AG04450 (cell line): ENCODE data around the gene NEUROD2. TPM values are rescaled to one million over a fixed set of nuclear protein-coding genes. Genes with fewer than 3 reads are reported as not detected.
A peak's percentile ranks its signal among the peaks of the same experiment; 100 is the strongest.

Experiments
- CTCF ChIA-PET: fragments of 300-600, 350-600 bp; formaldehyde crosslinking; extraction: SDS; loops from one replicate; lab custom pipeline; 2022; ENCODE audit warnings: antibody characterized with exemption, inconsistent platforms; lab: Charles Lee
- POLR2A ChIA-PET: fragments of 350-600 bp; formaldehyde crosslinking; extraction: SDS; loops from one replicate; lab custom pipeline; 2021; ENCODE audit warnings: antibody characterized with exemption, inconsistent platforms; lab: Yijun Ruan, JAX
- DNase-seq: peaks from one replicate; pipeline ENCODE4 v3.0.0-alpha.2; 2011; ENCODE audit warnings: low read depth, low spot score
- H3K27ac ChIP-seq: one replicate; pipeline ENCODE4 v1.5.1; 2012; ENCODE audit warnings: low read depth, low read length, control low read depth
- H3K27me3 ChIP-seq: one replicate; pipeline ENCODE4 v1.6.0; 2012; ENCODE audit warnings: low read length; ENCODE audit not compliant: control insufficient read depth, insufficient read depth
- H3K4me3 ChIP-seq: 2 replicates; pipeline ENCODE4 v1.5.1; 2011; ENCODE audit warnings: mild to moderate bottlenecking, low read depth, low read length, control low read depth
- H3K9me3 ChIP-seq: 2 replicates; pipeline ENCODE4 v1.5.1; 2012; ENCODE audit warnings: low read length; ENCODE audit not compliant: control insufficient read depth, insufficient read depth
- CTCF ChIP-seq: IDR thresholded peaks from 2 replicates; pipeline ENCODE4 v1.5.1; 2011; ENCODE audit warnings: low read depth, low read length, control low read depth, inconsistent platforms
- polyA plus RNA-seq: library from polyadenylated mRNA; depleted of rRNA; stranded (reverse); fragments of >200 nt; gene quantifications from 2 replicates; pipeline ENCODE4 v1.2.3, GENCODE V29; 2011

The NEUROD2 gene
- polyA plus RNA-seq, 1 experiment: not detected

- no peak within 1 kb of the TSS for H3K27ac ChIP-seq
- DNase-seq: no peak
- no peaks in the 10 kb centered on the region for H3K9me3 ChIP-seq
- TF ChIP-seq CTCF: no peak
- ChIA-PET POLR2A (interaction anchor here (0.6 kb wide), 1 partner anchor 25 kb away, joined by 3 read pairs; no protein-coding TSS in a partner anchor), CTCF (interaction anchor here (0.6 to 7.8 kb wide), 3 partner anchors 7 to 356 kb away, joined by 3 to 227 read pairs (median 114); no protein-coding TSS in a partner anchor)
- H3K4me3 ChIP-seq: peak within 1 kb of the TSS; percentile 29
- peaks cover 64% of the 10 kb centered on the region for H3K27me3 ChIP-seq
These were observed 18.7 kb upstream of the NEUROD2 start, which contains the start of gene PPP1R1B for GRCh38 chr17:39626171-39627046. Gene PPP1R1B, plus strand, starts transcription at chr17:39626952. Its CDS starts 441 bp downstream, at chr17:39627393.

- TF ChIP-seq CTCF: no peak
- peaks cover 63% of the 10 kb centered on the region for H3K27me3 ChIP-seq
These were observed 17.6 kb upstream of the NEUROD2 start for GRCh38 chr17:39625198-39625785.

DNA sequence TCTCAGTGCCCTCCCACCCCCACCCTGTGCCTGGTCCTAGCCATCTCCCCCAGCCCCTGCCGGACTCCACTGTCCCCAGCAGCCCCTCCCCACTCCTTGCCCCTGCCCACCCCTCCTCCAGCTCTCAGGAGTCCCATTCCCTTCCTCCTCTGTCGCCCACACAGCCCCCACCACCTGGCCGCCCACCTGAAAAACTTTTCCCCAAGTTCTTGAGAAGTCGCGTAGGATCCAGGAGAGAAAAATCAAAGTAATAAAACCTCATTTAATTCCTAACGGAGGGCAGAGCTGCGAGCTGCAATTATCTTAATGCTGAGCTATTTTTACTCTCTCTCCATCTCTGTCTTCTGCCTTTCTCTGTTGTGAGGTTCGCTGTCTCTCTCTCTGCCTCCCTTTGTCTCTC lies 16.6 kb upstream of the NEUROD2 start:
- H3K4me3 ChIP-seq: no peak overlapping the region
- ChIA-PET POLR2A (no interaction called here), CTCF (interaction anchor here (1.6 to 7.8 kb wide), 5 partner anchors 9 to 96 kb away, joined by 8 to 227 read pairs (median 92); partner anchors contain the start of gene PNMT)
- no peak for DNase-seq
- no peak for TF ChIP-seq CTCF
- no peaks in the 10 kb centered on the region for H3K9me3 ChIP-seq
- no peak overlapping the region for H3K27ac ChIP-seq
- peaks cover 57% of the 10 kb centered on the region for H3K27me3 ChIP-seq

More at GRCh38 chr17:39625198-39625785, 17.6 kb upstream of the NEUROD2 start:
- Histone ChIP-seq H3K9me3 (no peaks in the 10 kb centered on the region), H3K27ac (no peak overlapping the region), H3K4me3 (no peak overlapping the region)
- DNase-seq: no peak
- POLR2A ChIA-PET: interaction anchor here (0.6 kb wide), 1 partner anchor 24 kb away, joined by 3 read pairs; no protein-coding TSS in a partner anchor
- CTCF ChIA-PET: interaction anchor here (4.8 to 7.8 kb wide), 4 partner anchors 8 to 76 kb away, joined by 62 to 227 read pairs (median 103); partner anchors contain the start of gene PNMT

GRCh38 chr17:39623356-39623950 lies 15.7 kb upstream of the NEUROD2 start:
- no peak for DNase-seq
- Histone ChIP-seq H3K4me3 (no peak overlapping the region), H3K27ac (no peak overlapping the region), H3K27me3 (peaks cover 53% of the 10 kb centered on the region), H3K9me3 (no peaks in the 10 kb centered on the region)
- CTCF ChIA-PET: interaction anchor here (0.6 to 7.8 kb wide), 35 partner anchors 8 to 417 kb away, joined by 3 to 227 read pairs (median 4); partner anchors contain the start of genes PGAP3, PNMT, PSMD3 and STARD3
- POLR2A ChIA-PET: no interaction called here
- peak; percentile 92 for TF ChIP-seq CTCF
